ENCODE data around the gene SPRED2.

SPRED2 gene

GRCh38 chr2:65300761-65301711, 131.4 kb downstream of the SPRED2 start:
- H3K79me2 ChIP-seq: no peaks in the 10 kb centered on the region
- no peaks in the 10 kb centered on the region for H3K27me3 ChIP-seq (ENCODE audit: control insufficient read depth, insufficient read depth, low read length)
- H3K4me2 ChIP-seq (ENCODE audit: low read length): no peak overlapping the region
- H3K27ac ChIP-seq: no peak overlapping the region
- no peaks in the 10 kb centered on the region for H3K9me3 ChIP-seq (ENCODE audit: control insufficient read depth, low read length)
- no peak overlapping the region for H3K9ac ChIP-seq
- no peaks in the 10 kb centered on the region for H3K36me3 ChIP-seq (ENCODE audit: control insufficient read depth, insufficient read depth, low read length)
- TF ChIP-seq CTCF (IDR thresholded peaks at IDR 0.05): no peak
- no peak overlapping the region for H3K4me3 ChIP-seq (ENCODE audit: low read depth, low read length)
- no peak overlapping the region for H2AFZ ChIP-seq
- no peaks in the 10 kb centered on the region for H3K4me1 ChIP-seq

- no peak overlapping the region for H3K4me3 ChIP-seq (ENCODE audit: low read depth, low read length)
- H3K9me3 ChIP-seq (ENCODE audit: control insufficient read depth, low read length): no peaks in the 10 kb centered on the region
- no peak overlapping the region for H3K27ac ChIP-seq
- H3K9ac ChIP-seq: no peak overlapping the region
- TF ChIP-seq CTCF (IDR thresholded peaks at IDR 0.05): no peak
- H3K27me3 ChIP-seq (ENCODE audit: control insufficient read depth, insufficient read depth, low read length): no peaks in the 10 kb centered on the region
- H3K36me3 ChIP-seq (ENCODE audit: control insufficient read depth, insufficient read depth, low read length): no peaks in the 10 kb centered on the region
- no peak overlapping the region for H3K4me2 ChIP-seq (ENCODE audit: low read length)
- no peaks in the 10 kb centered on the region for H3K4me1 ChIP-seq
- no peaks in the 10 kb centered on the region for H3K79me2 ChIP-seq
- H2AFZ ChIP-seq: no peak overlapping the region
Observed at GRCh38 chr2:65300134-65300760, 132.2 kb downstream of the SPRED2 start.

- H3K27ac ChIP-seq: no peak overlapping the region
- no peaks in the 10 kb centered on the region for H3K4me1 ChIP-seq
- H3K79me2 ChIP-seq: no peaks in the 10 kb centered on the region
- no peaks in the 10 kb centered on the region for H3K9me3 ChIP-seq (ENCODE audit: control insufficient read depth, low read length)
- no peak overlapping the region for H3K4me2 ChIP-seq (ENCODE audit: low read length)
- no peak overlapping the region for H3K4me3 ChIP-seq (ENCODE audit: low read depth, low read length)
- no peaks in the 10 kb centered on the region for H3K36me3 ChIP-seq (ENCODE audit: control insufficient read depth, insufficient read depth, low read length)
- H3K9ac ChIP-seq: no peak overlapping the region
- H3K27me3 ChIP-seq (ENCODE audit: control insufficient read depth, insufficient read depth, low read length): no peaks in the 10 kb centered on the region
- TF ChIP-seq CTCF (IDR thresholded peaks at IDR 0.05): no peak
- H2AFZ ChIP-seq: no peak overlapping the region
Observed at GRCh38 chr2:65299246-65299645, 133.2 kb downstream of the SPRED2 start.

- H3K4me2 ChIP-seq (ENCODE audit: low read length): no peak overlapping the region
- no peaks in the 10 kb centered on the region for H3K79me2 ChIP-seq
- H3K9ac ChIP-seq: no peak overlapping the region
- no peaks in the 10 kb centered on the region for H3K27me3 ChIP-seq (ENCODE audit: control insufficient read depth, insufficient read depth, low read length)
- no peak overlapping the region for H3K4me3 ChIP-seq (ENCODE audit: low read depth, low read length)
- no peaks in the 10 kb centered on the region for H3K4me1 ChIP-seq
- no peaks in the 10 kb centered on the region for H3K36me3 ChIP-seq (ENCODE audit: control insufficient read depth, insufficient read depth, low read length)
- H3K9me3 ChIP-seq (ENCODE audit: control insufficient read depth, low read length): no peaks in the 10 kb centered on the region
- no peak for TF ChIP-seq CTCF (IDR thresholded peaks at IDR 0.05)
- no peak overlapping the region for H2AFZ ChIP-seq
- H3K27ac ChIP-seq: no peak overlapping the region
Observed at GRCh38 chr2:65298089-65298488, 134.3 kb downstream of the SPRED2 start.

Data from parathyroid adenoma (tissue), 2 donors.